CD4-positive, alpha-beta T cell treated with Interleukin-12 subunit alpha and Interleukin-12 subunit beta, for 1 hour (primary cell): ENCODE measurements around the gene ELL.

Source experiments
- DNase-seq: peaks from one replicate; pipeline ENCODE4 v3.0.0-alpha.2; 2020

ELL gene

GRCh38 chr19:18466354-18466753, 55.5 kb downstream of the ELL start:
- DNase-seq, result no peak

DNA sequence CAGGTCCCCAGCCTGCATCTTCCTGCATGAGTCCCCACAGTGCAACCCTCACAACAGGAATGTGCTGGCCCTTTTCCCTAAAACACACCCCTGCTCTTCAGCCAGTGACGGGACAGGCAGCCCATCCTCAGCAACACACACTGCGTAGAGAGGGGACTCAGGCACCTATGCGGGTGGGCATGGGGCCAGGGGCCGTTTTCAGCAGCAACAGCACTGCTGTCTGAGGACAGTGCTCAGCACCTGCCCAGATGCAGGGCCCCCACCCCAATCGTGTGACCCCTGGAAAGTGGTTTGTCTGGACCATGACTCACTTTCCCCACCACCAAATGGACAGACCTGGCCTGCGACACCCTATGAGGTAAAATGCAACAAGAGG, 55.9 kb downstream of the ELL start:
- no peak for DNase-seq

- no peak for DNase-seq
Measured at GRCh38 chr19:18465214-18465963, 56.5 kb downstream of the ELL start.

DNA sequence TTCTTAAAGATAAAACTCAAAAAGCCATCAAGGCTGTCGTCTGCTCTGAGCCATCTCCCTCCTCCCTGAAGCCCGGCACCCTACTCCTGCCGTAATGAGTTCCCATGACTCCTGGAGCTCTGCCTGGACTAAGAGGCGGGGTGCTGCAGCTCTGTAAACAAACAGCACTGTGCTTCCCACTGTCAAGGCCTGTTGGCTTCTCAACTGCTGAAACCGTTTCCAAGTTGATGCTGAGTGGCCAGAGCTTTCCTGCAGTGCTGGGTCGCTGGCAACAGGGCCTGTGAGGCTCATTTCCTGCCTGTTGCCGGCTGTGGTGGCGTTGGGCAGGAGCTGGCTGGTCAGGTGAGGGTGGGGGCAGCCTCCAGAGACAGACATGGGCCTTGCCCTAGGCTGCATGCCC, 57.2 kb downstream of the ELL start:
- no peak for DNase-seq

DNA sequence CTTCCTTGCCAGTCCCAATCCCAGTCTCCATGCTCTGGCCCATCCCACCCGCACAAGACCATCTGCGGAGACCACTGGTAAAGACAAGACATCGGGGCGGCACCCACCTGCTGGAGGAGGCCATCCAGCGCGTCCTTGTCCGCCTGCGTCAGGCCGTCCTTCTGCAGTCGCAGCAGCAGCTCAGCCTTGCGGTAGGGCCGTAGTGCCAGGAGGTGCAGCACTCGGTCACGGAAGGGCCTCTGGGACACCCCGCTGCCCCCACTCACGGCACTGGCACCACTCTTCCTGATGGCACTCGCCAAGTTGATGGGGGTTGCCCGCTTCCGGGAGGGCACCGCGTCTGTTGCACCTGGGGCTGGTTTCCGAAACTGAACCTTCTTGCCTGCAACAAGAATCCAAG, 60.4 kb downstream of the ELL start:
- no peak for DNase-seq

- no peak for DNase-seq
Measured at GRCh38 chr19:18460900-18461299, 61.0 kb downstream of the ELL start.

DNA sequence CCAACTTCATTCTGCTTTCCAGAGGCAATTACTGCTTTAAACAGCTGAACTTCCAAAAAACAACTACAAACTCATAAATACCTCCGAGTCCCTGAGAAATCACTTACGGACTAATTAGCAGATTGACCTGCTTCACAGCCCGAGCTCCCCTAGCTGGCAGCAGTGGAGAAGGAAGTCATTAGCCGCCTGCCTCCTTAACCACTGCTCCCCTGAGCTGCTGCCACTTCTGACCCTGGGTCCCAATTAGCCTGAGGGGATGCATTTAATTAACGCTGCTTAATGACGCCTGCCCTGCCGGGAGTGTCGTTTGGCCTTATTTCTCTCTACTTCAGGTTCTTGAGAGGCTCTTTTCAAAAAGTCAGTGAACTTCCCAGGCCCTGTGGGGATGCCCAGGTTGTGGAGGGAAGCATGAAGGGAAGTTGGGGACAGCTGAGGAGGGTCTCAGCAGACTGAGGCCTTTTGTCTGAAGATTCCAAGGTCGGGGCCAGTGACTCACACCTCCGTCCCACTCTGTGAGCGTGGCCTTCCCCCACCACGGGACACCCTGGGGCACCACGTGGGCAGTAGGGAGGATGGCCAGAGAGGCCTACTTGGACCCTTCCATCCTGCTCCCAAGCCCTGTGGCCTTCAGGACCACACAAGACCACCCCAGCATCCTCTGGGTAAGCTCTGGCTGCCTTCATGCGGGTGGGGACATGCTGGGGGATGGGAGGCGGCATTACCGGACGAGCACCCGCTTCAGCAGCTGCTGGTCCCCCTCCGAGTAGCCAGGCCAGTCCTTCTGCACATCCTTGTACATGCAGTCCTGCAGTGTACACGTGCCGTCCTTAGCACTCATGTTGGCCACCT, 64.2 kb downstream of the ELL start:
- no peak for DNase-seq

- no peak for DNase-seq
Measured at GRCh38 chr19:18456974-18457373, 64.9 kb downstream of the ELL start.

- DNase-seq, result no peak
Measured at GRCh38 chr19:18456279-18456678, 65.6 kb downstream of the ELL start.

GRCh38 chr19:18453269-18454024, 68.4 kb downstream of the ELL start:
- no peak for DNase-seq

DNA sequence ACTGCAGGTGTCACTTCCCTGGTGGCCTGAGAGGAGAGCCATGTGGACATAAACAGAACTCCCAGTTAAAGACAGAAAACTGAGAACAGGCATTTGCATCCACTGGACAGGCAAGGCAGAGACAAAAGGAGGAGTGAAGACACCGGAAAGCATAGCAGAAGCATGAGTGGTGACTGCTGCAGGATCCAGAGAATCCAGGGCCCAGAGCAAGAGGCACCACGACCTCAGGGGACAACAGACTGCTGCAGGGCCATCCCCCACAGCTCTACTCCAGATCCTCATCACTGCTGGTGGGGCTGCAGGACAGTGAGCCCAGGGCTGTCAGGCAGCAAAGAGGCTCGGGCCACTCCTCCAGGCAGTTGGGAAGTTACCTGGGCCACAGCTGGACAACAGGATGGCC, 69.5 kb downstream of the ELL start:
- no peak for DNase-seq

GRCh38 chr19:18450931-18451836, 70.7 kb downstream of the ELL start:
- peak; percentile 89 for DNase-seq

GRCh38 chr19:18450021-18450930, 71.6 kb downstream of the ELL start:
- no peak for DNase-seq

DNA sequence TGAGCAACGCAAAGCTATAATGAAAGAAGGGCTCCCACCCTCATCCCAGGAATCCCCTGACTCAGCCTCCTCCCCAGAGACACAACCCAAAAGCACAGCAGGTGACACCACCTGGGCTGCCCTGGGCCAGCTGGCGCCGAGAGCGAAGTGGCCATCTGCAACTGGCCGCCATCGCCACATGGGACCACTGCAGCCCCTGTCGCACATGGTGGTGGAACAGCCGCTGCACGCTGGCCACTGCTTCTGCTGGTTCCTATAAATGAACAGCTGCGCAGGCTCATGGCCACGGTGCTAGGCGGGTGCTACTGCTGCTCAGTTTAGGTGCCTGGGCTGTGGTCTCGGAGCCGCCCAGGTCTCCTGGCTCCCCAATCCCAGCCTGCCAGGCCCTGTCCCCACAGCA, 72.3 kb downstream of the ELL start:
- no peak for DNase-seq

GRCh38 chr19:18446811-18447359, 75.0 kb downstream of the ELL start:
- no peak for DNase-seq

- DNase-seq, result no peak
Measured at GRCh38 chr19:18446145-18446810, 75.6 kb downstream of the ELL start.

- no peak for DNase-seq
Measured at GRCh38 chr19:18445262-18445948, 76.5 kb downstream of the ELL start.

DNA sequence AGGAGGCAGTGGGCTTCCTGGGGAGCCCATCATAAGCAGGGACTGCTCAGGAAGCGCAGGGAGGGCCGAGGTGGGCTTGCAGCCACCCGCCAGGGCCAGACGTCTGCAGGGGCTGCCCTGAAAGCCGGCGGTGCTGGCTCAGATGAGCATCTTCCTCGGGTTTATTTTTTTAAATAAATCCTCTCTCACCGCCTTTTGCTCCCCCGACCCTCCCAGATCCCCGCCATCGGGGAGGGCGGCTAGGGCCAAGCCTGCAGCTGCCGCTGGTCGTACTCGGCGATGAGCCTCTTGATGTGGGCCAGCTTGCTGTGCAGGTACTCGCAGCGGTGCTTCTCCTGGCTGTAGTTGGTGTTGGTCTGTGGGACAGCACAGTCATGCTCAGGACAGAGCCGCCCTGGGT, 77.4 kb downstream of the ELL start:
- DNase-seq, result no peak

- DNase-seq, result no peak
Measured at GRCh38 chr19:18443831-18444230, 78.0 kb downstream of the ELL start.

DNA sequence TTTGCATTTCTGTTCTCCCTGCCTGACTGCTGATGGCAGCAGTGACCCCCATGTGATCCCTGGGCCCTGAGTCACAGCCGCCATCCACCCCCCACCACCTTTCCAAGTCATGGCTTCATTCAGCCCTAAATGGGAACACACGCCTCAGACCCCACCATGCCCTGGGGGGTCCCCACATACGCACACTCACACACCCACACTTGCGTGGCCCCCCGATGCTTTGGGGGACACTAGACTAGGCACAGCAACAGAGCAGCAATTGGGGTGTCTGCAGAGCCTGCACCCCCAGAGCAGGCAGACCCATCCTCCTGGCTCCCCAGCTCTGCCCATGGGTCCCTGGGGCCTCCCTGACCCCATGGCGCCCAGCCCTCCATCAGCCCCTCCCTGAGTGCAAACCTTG, 78.5 kb downstream of the ELL start:
- DNase-seq, result no peak
